ENCODE measurements around the gene NCOA1.

Gene NCOA1

GRCh38 chr2:24515831-24516230 lies 24.8 kb downstream of the NCOA1 start:
- TF ChIP-seq CTCF (IDR thresholded peaks at IDR 0.05; ENCODE audit: low read depth, low read length, missing control alignments) = no peak
- H3K27ac ChIP-seq = no peak overlapping the region
- in situ Hi-C loops (cut with HindIII; ENCODE audit: low pct_ligation_motif_present, low sequenced_read_pairs) = no loop called here
- no peak for DNase-seq
- no peaks in the 10 kb centered on the region for H3K36me3 ChIP-seq (replicated peaks)
- H3K4me3 ChIP-seq (ENCODE audit: low read depth, low read length) = no peak overlapping the region
- H3K27me3 ChIP-seq (replicated peaks) = no peaks in the 10 kb centered on the region

DNA sequence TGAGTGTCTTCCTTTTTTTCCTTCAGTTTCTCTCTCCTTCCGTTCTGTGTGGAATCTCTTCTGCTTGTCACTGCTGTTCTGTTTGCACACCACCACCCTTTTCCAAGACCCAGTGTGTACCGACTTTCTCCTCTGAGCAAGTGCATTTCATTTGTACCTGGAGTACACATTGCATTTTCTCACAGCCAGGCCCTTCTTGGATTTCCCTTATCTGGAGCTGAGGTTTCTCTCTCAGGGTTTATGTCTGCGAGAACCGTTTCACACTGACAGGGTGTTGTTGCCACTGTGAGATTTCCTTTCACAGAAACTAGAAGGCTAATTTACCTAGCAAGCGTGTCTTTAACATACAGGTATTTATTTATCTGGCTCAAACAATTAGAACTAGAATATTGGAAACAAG lies 26.2 kb downstream of the NCOA1 start:
- DNase-seq = no peak
- Histone ChIP-seq H3K36me3 (replicated peaks) (no peaks in the 10 kb centered on the region), H3K27me3 (replicated peaks) (no peaks in the 10 kb centered on the region), H3K27ac (no peak overlapping the region), H3K4me3 (ENCODE audit: low read depth, low read length) (no peak overlapping the region)
- no peak for TF ChIP-seq CTCF (IDR thresholded peaks at IDR 0.05; ENCODE audit: low read depth, low read length, missing control alignments)
- in situ Hi-C loops (cut with HindIII; ENCODE audit: low pct_ligation_motif_present, low sequenced_read_pairs) = no loop called here

DNA sequence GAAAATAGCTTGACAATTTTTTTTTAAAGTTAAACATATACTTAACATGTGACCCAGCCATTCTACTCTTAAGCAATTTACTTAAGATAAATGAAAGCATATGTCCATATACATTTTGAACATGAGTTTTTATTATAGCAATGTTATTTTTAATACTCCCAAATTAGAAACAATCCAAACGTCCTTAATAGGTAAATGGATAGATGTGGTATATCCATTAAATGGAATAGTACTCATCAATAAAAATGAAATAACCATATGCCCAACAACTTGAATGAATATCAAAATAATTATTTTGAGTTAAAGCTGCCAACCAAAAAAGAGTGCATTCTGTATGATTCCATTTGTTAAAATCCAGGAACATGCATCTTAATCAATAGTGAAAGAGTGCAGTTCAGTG lies 29.1 kb downstream of the NCOA1 start:
- no peak for TF ChIP-seq CTCF (IDR thresholded peaks at IDR 0.05; ENCODE audit: low read depth, low read length, missing control alignments)
- H3K27me3 ChIP-seq (replicated peaks) = no peaks in the 10 kb centered on the region
- no peak for DNase-seq
- no peak overlapping the region for H3K27ac ChIP-seq
- no peaks in the 10 kb centered on the region for H3K36me3 ChIP-seq (replicated peaks)
- H3K4me3 ChIP-seq (ENCODE audit: low read depth, low read length) = no peak overlapping the region
- in situ Hi-C loops (cut with HindIII; ENCODE audit: low pct_ligation_motif_present, low sequenced_read_pairs) = no loop called here

- DNase-seq = no peak
- H3K27ac ChIP-seq = no peak overlapping the region
- in situ Hi-C loops (cut with HindIII; ENCODE audit: low pct_ligation_motif_present, low sequenced_read_pairs) = no loop called here
- no peaks in the 10 kb centered on the region for H3K36me3 ChIP-seq (replicated peaks)
- H3K4me3 ChIP-seq (ENCODE audit: low read depth, low read length) = no peak overlapping the region
- no peak for TF ChIP-seq CTCF (IDR thresholded peaks at IDR 0.05; ENCODE audit: low read depth, low read length, missing control alignments)
- H3K27me3 ChIP-seq (replicated peaks) = no peaks in the 10 kb centered on the region
These were observed 30.3 kb downstream of the NCOA1 start for GRCh38 chr2:24521162-24521857.

GRCh38 chr2:24521975-24522639 lies 31.1 kb downstream of the NCOA1 start:
- DNase-seq = no peak
- H3K4me3 ChIP-seq (ENCODE audit: low read depth, low read length) = no peak overlapping the region
- TF ChIP-seq CTCF (IDR thresholded peaks at IDR 0.05; ENCODE audit: low read depth, low read length, missing control alignments) = no peak
- no peaks in the 10 kb centered on the region for H3K27me3 ChIP-seq (replicated peaks)
- in situ Hi-C loops (cut with HindIII; ENCODE audit: low pct_ligation_motif_present, low sequenced_read_pairs) = no loop called here
- H3K27ac ChIP-seq = no peak overlapping the region
- H3K36me3 ChIP-seq (replicated peaks) = no peaks in the 10 kb centered on the region
